Natural killer cell (primary cell): ENCODE results near the gene CSKMT. TPM values are rescaled to one million over a fixed set of nuclear protein-coding genes. Genes with fewer than 3 reads are reported as not detected.
A peak's percentile ranks its signal among the peaks of the same experiment; 100 is the strongest.

Experiments used
- ATAC-seq, 3 donors: fragments of 150-1000 bp in 2 of 3; fragments of 200-7000 bp in 1 of 3; cut with Tn5 transposase; 1 replicate in 1 of 3; 2 replicates in 2 of 3; pipeline ENCODE4 v1.10.0; 2021; ENCODE audit warnings: mild to moderate bottlenecking in 2 of 3, moderate library complexity in 2 of 3
- DNase-seq, 2 donors: peaks; one replicate each; pipeline versions ENCODE4 v3.0.0 to v3.0.0-alpha.2; 2013 to 2021; ENCODE audit warnings: mixed read lengths in 1 of 2
- H3K27ac ChIP-seq: one replicate; pipeline ENCODE4 v1.5.1; 2013; ENCODE audit warnings: mild to moderate bottlenecking, low read length
- H3K27me3 ChIP-seq: one replicate; pipeline ENCODE4 v1.6.1; 2013; ENCODE audit warnings: low read length; ENCODE audit not compliant: control insufficient read depth, insufficient read depth
- H3K36me3 ChIP-seq: one replicate; pipeline ENCODE4 v1.6.1; 2013; ENCODE audit warnings: low read length; ENCODE audit not compliant: control insufficient read depth, insufficient read depth
- H3K4me1 ChIP-seq: one replicate; pipeline ENCODE4 v1.6.1; 2013; ENCODE audit warnings: low read length; ENCODE audit not compliant: control insufficient read depth, insufficient read depth
- H3K4me3 ChIP-seq: one replicate; pipeline ENCODE4 v1.5.1; 2013; ENCODE audit warnings: low read length
- H3K9me3 ChIP-seq: one replicate; pipeline ENCODE4 v1.6.1; 2013; ENCODE audit warnings: low read length; ENCODE audit not compliant: control insufficient read depth, insufficient read depth
- H3K27ac Mint-ChIP-seq, 2 donors: one replicate each; pipeline ENCODE4 v1.8.0; 2022; ENCODE audit warnings: mild to moderate bottlenecking in 2 of 2, mixed read lengths in 2 of 2, moderate library complexity in 1 of 2
- H3K27me3 Mint-ChIP-seq, 2 donors: one replicate each; pipeline ENCODE4 v1.8.0; 2022; ENCODE audit warnings: low read depth in 2 of 2, mixed read lengths in 2 of 2
- H3K36me3 Mint-ChIP-seq: one replicate; pipeline ENCODE4 v1.8.0; 2022; ENCODE audit warnings: mixed read lengths
- H3K4me1 Mint-ChIP-seq, 2 donors: one replicate each; pipeline ENCODE4 v1.8.0; 2022; ENCODE audit warnings: mixed read lengths in 2 of 2
- H3K4me3 Mint-ChIP-seq: one replicate; pipeline ENCODE4 v1.8.0; 2022; ENCODE audit warnings: mild to moderate bottlenecking, moderate library complexity, mixed read lengths
- H3K9me3 Mint-ChIP-seq, 2 donors: one replicate each; pipeline ENCODE4 v1.8.0; 2022; ENCODE audit warnings: mixed read lengths in 2 of 2
- CTCF ChIP-seq: fragments of 200-600 bp; IDR thresholded peaks from one replicate; pipeline ENCODE4 v1.8.0; 2022; ENCODE audit warnings: antibody characterized with exemption
- WGBS: methylation state at CpG from one replicate; pipeline ENCODE4 v1.1.7; 2013; ENCODE audit warnings: missing lambda C conversion rate; ENCODE audit not compliant: insufficient coverage; 5-methylcytosine and 5-hydroxymethylcytosine counted together
- intact Hi-C: fragments of 100-400 bp; cut with micrococcal nuclease; formaldehyde crosslinking; loops from one replicate; pipeline ENCODE4 v1.14.2; 2022
- total RNA-seq, 4 donors: library from RNA; stranded (reverse); fragments of 120-200 nt in 1 of 4; gene quantifications; one replicate each; pipeline versions ENCODE4 v1.2.3 to v1.2.4, GENCODE V29; 2013 to 2022

CSKMT gene
- total RNA-seq, 3 donors from 2014 or later (not counting 1 experiment from before 2014, with no cell fraction given): 12.0 to 21.5 (median 13.7) TPM

GRCh38 chr11:62621567-62622470, 43.3 kb upstream of the CSKMT start, which contains the start of gene B3GAT3:
TSS of gene B3GAT3 (minus strand) at chr11:62621986. CDS start at chr11:62621947, 39 bp downstream.
- peaks cover 17 to 21% of the 10 kb centered on the region in 2 donors for H3K4me1 Mint-ChIP-seq
- H3K27ac Mint-ChIP-seq: peak within 1 kb of the TSS; percentile 94 to 98
- intact Hi-C loops: loop anchor here (1.0 to 2.0 kb wide), 2 partner anchors 9 to 25 kb away; partner anchors contain the start of genes GANAB and ROM1
- ATAC-seq (peak; percentile 86 to 97 (median 89)), DNase-seq (peak; percentile 95 to 99)
- peaks cover 22% of the 10 kb centered on the region for H3K36me3 ChIP-seq
- peak within 1 kb of the TSS; percentile 97 for H3K27ac ChIP-seq
- WGBS: under 1% methylated on average over 77 of the region's 77 CpGs
- H3K4me3 Mint-ChIP-seq: peak within 1 kb of the TSS; percentile 93
- no peaks in the 10 kb centered on the region for H3K36me3 Mint-ChIP-seq
- H3K4me3 ChIP-seq: peak within 1 kb of the TSS; percentile 77
- TF ChIP-seq CTCF: no peak
- H3K9me3 Mint-ChIP-seq: no peaks in the 10 kb centered on the region
- H3K4me1 ChIP-seq: peaks cover 20% of the 10 kb centered on the region
- no peaks in the 10 kb centered on the region for H3K27me3 Mint-ChIP-seq
- H3K27me3 ChIP-seq: no peaks in the 10 kb centered on the region
- no peaks in the 10 kb centered on the region for H3K9me3 ChIP-seq

- intact Hi-C loops: loop anchor here (2.0 kb wide), 1 partner anchor 24 kb away; the partner anchor contains the start of gene GANAB
- Mint-ChIP-seq H3K4me1 (peaks cover 17 to 21% of the 10 kb centered on the region in 2 donors), H3K4me3 (peak overlapping the region; percentile 92), H3K9me3 (no peaks in the 10 kb centered on the region), H3K27ac (peak overlapping the region; percentile 94 to 98), H3K27me3 (no peaks in the 10 kb centered on the region), H3K36me3 (no peaks in the 10 kb centered on the region)
- ATAC-seq: no peak
- no peak overlapping the region for H3K4me3 ChIP-seq
- H3K27ac ChIP-seq: peak overlapping the region; percentile 97
- 91% methylated on average over 5 of the region's 7 CpGs for WGBS
- DNase-seq: peak in 1 of 2 donors; percentile 44
- H3K9me3 ChIP-seq: no peaks in the 10 kb centered on the region
- TF ChIP-seq CTCF: no peak
- no peaks in the 10 kb centered on the region for H3K27me3 ChIP-seq
- peaks cover 20% of the 10 kb centered on the region for H3K4me1 ChIP-seq
- H3K36me3 ChIP-seq: peaks cover 23% of the 10 kb centered on the region
Observed at GRCh38 chr11:62622476-62623089, 42.5 kb upstream of the CSKMT start.

- no peak for TF ChIP-seq CTCF
- H3K9me3 Mint-ChIP-seq: no peaks in the 10 kb centered on the region
- no peaks in the 10 kb centered on the region for H3K27me3 Mint-ChIP-seq
- Histone ChIP-seq H3K9me3 (no peaks in the 10 kb centered on the region), H3K27me3 (no peaks in the 10 kb centered on the region), H3K4me1 (no peaks in the 10 kb centered on the region), H3K4me3 (no peak overlapping the region), H3K27ac (no peak overlapping the region), H3K36me3 (peaks cover 70% of the 10 kb centered on the region)
- 96% methylated on average over 3 of the region's 3 CpGs for WGBS
- H3K4me3 Mint-ChIP-seq: no peak overlapping the region
- intact Hi-C loops: no loop called here
- peaks cover 0 to 5% of the 10 kb centered on the region in 2 donors for H3K4me1 Mint-ChIP-seq
- DNase-seq (peak in 1 of 2 donors; percentile 33), ATAC-seq (peak in 2 of 3 donors; percentile 36 to 38)
- no peaks in the 10 kb centered on the region for H3K36me3 Mint-ChIP-seq
- peak overlapping the region in 1 of 2 donors; percentile 10 for H3K27ac Mint-ChIP-seq
Observed at GRCh38 chr11:62627713-62628112, 37.4 kb upstream of the CSKMT start.
